ENCODE data around the gene LYPD1.

GRCh38 chr2:132642415-132642814 is 27.6 kb downstream of the LYPD1 start:
- TF ChIP-seq CTCF (IDR thresholded peaks at IDR 0.05) = no peak
- no peak for TF ChIP-seq POLR2A (IDR thresholded peaks at IDR 0.05)
